IgD-negative memory B cell (primary cell): ENCODE results near the gene VWA2. TPM values are rescaled to one million over a fixed set of nuclear protein-coding genes. Genes with fewer than 3 reads are reported as not detected.

Experiments used
- H3K27ac Mint-ChIP-seq, 3 donors: one replicate each; pipeline ENCODE4 v1.8.0; 2020 to 2022; ENCODE audit warnings: mild to moderate bottlenecking in 3 of 3, mixed read lengths in 3 of 3, moderate library complexity in 1 of 3
- H3K27me3 Mint-ChIP-seq: one replicate; pipeline ENCODE4 v1.8.0; 2021; ENCODE audit warnings: mixed read lengths
- H3K36me3 Mint-ChIP-seq: one replicate; pipeline ENCODE4 v1.8.0; 2020; ENCODE audit warnings: mild to moderate bottlenecking, mixed read lengths
- H3K4me1 Mint-ChIP-seq, 3 donors: one replicate each; pipeline ENCODE4 v1.8.0; 2020 to 2022; ENCODE audit warnings: mixed read lengths in 3 of 3, mild to moderate bottlenecking in 1 of 3
- H3K4me3 Mint-ChIP-seq, 4 donors: one replicate each; pipeline ENCODE4 v1.8.0; 2020 to 2022; ENCODE audit warnings: mild to moderate bottlenecking in 4 of 4, mixed read lengths in 4 of 4, moderate library complexity in 3 of 4
- H3K9me3 Mint-ChIP-seq, 3 donors: one replicate each; pipeline ENCODE4 v1.8.0; 2020 to 2021; ENCODE audit warnings: mixed read lengths in 3 of 3, mild to moderate bottlenecking in 1 of 3
- polyA plus RNA-seq: library from polyadenylated mRNA; unstranded; fragments of 300-500 nt; fragmentation: Illumina TruSeq; gene quantifications from one replicate; pipeline ENCODE4 v1.2.3, GENCODE V29; 2021

VWA2 gene
- polyA plus RNA-seq, 1 donor from 2014 or later: not detected

DNA sequence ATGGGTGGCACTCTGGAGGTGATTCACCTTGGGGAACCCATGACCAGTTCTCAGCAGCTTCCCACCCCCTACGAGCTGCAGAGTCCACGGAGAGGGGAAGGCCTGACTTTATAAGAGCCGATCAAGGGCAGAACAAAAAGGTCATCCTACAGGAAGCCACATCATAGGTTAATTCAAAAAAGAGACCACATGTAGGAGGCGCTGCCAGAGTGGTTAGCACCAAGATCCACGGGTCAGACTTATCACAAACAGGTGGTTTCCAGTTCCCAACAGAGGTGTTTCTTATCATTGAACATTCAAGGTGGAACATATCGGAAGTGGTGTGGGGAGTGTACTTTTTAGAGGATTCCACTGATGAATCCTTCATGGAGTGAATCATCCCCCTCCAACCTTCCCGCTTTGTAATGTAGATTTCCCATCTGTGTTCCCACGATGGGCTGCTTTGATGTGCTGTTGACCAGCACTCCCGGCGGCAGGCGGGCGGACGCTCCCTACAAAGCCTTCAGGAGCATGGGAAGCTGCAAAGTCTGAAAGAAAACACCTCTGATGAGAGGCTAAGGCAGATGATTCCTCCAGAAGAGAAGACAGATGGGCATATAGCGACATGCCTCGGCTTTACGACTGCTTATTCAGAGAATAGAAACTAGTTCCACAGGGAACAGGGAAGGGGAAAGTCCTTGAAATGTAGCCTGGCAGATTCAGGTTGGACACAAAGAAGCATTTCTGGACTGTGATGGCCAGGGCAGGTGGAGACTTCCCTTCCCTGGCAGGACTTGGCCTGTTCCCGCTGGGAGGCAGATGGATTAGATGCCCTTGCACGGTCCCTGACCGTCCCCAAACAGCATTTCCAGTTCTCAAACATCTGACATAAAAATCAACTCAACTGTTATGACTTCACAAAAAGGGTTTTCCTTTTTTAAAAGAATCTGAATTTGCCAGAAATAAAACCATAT is 98.7 kb downstream of the VWA2 start:
- Mint-ChIP-seq H3K4me3 (no peak overlapping the region), H3K27ac (no peak overlapping the region), H3K9me3 (no peaks in the 10 kb centered on the region)

DNA sequence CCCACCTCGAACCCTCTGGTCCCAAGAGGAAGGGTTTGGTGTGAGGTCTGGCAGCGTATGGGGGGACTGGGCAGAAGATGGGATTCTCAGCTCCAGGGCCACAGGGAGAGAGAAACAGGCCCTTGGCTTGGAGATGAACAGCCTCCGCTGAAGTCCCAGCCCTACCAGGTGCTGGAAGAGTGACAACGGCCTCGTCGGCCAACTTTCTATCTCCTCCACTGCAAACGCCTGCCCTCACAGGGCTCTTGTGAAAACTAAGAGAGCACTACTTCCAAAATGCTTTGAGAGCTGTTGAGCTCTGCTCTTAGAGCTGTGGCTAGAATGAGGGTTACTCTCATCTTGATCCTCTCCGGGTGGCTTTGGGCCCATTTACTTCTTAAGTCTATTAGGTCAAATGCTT is 101.8 kb downstream of the VWA2 start:
- Mint-ChIP-seq H3K9me3 (no peaks in the 10 kb centered on the region), H3K27ac (no peak overlapping the region), H3K4me3 (no peak overlapping the region), H3K27me3 (peaks cover 1% of the 10 kb centered on the region), H3K4me1 (no peaks in the 10 kb centered on the region), H3K36me3 (no peaks in the 10 kb centered on the region)

More for the DNA sequence above, 98.7 kb downstream of the VWA2 start:
- peaks cover 7% of the 10 kb centered on the region for H3K27me3 Mint-ChIP-seq
- no peaks in the 10 kb centered on the region for H3K36me3 Mint-ChIP-seq
- no peaks in the 10 kb centered on the region for H3K4me1 Mint-ChIP-seq

Other genes with a start within 250 kb of the VWA2 start
- gene ADRB1, start 195.4 kb upstream of the VWA2 start, polyA plus RNA-seq: not detected
- 22.6 TPM for gene CCDC186, start 65.1 kb upstream of the VWA2 start, polyA plus RNA-seq
- gene TDRD1, start 59.9 kb upstream of the VWA2 start, polyA plus RNA-seq: not detected
- gene AFAP1L2, start 165.2 kb downstream of the VWA2 start, polyA plus RNA-seq: 3.0 TPM